ENCODE results near the gene PDHX.
A peak's percentile ranks its signal among the peaks of the same experiment; 100 is the strongest.
"Not testable (repeated sequence)": the region's sequence is repeated elsewhere in the genome, so short reads cannot be mapped to it uniquely, and the experiment has no call there.

Gene PDHX

GRCh38 chr11:35023940-35024339, 107.5 kb downstream of the PDHX start:
- DNase-seq: not testable (repeated sequence)

- not testable (repeated sequence) for DNase-seq
Measured at GRCh38 chr11:35028007-35028406, 111.6 kb downstream of the PDHX start.

GRCh38 chr11:35029979-35030682, 113.7 kb downstream of the PDHX start:
- DNase-seq: no peak

GRCh38 chr11:35030716-35031213, 114.3 kb downstream of the PDHX start:
- DNase-seq: no peak

DNA sequence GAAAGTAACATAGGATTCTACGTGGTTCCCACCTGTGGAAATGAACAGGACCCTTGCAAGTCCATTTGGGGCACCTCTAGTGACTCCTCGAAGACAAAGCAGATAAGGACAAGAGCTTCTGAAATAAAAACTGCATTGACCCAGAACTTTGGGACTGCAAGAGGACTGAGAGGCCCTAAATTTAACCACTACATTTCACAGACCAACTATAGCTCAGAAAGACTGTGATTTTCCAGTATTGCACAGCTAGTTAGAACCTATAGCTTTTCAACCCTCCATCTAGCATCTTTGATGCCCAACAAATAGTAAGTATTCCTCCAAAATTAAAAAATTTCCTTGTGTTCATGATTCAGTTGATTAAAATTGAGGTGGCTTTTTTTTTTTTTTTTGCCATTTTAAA, 114.9 kb downstream of the PDHX start:
- no peak for DNase-seq

DNA sequence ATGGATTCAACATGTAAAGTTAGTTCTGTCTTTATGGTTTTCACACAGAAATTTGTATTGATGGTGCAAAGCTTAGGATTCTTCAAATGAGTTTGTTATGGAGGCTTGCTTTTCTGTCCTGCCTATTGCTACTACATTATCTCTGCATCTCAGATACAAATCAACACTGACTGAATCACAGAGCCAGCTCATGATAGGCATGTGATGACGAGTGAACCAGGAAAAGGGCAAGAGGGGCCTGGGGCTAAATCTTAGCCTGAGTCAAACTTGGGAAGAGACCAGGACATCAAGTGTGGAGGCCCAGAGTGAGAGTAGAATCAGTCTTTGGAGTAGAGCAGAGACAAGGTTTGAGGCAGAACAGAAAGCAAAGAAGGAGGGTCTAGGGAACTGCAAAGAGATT, 115.4 kb downstream of the PDHX start:
- DNase-seq: no peak

GRCh38 chr11:35033011-35033410, 116.6 kb downstream of the PDHX start:
- no peak for DNase-seq

GRCh38 chr11:35034401-35034800, 118.0 kb downstream of the PDHX start:
- DNase-seq: no peak

- no peak for DNase-seq
Measured at GRCh38 chr11:35035894-35036408, 119.5 kb downstream of the PDHX start.

DNA sequence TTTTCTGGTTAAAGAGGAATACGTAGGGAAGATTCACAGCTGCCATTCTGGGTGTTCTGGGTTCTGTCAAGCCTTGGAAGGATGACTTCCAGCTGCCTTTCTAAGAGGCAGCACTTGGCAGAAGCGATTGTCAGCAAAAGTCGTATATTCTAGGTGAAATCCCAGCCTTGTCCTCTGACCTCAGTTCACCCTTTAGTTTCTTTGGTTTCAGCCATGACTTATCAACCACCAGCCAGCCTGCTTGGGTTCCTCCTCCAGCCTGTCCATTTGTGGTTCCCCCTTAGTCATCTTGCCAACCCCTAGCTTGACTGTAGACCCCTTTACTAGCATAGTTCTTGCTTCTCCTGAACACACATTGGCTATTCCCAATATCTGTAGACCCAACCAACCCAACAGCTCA, 120.2 kb downstream of the PDHX start:
- no peak for DNase-seq

DNA sequence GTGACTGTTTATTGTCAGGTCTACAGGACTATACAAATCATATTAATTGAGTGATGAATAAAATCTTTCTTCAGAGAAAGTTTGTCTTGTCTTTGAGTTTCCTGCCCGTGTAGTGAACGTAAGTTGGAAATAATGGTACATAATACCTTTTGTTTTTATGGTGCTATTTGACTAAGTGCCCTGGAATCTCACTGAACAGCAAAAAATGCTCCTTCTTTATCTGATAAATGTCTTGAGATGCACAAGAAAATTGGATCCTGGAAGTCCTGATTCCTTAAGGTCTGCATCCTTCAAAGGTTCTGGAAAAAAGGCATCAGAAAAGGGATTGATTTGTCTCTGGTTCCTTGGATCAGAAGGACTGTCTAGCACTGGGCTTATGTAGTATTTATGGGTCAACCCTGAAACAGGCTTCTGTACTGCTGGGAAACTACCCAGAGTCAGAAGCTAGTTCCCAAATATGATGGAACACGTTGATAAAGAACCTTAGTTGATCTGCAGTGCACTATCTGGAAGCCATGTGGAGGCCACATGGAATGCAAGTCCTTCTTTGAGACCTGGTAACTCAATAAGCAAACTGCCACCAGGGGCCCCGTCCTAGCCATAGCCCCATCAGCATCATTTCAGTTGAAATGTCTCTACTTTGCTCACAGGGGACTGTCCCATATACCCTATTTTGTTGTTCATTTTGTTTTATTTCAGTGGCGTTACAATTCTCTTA, 122.0 kb downstream of the PDHX start:
- no peak for DNase-seq

GRCh38 chr11:35039076-35039475, 122.7 kb downstream of the PDHX start:
- DNase-seq: no peak

DNA sequence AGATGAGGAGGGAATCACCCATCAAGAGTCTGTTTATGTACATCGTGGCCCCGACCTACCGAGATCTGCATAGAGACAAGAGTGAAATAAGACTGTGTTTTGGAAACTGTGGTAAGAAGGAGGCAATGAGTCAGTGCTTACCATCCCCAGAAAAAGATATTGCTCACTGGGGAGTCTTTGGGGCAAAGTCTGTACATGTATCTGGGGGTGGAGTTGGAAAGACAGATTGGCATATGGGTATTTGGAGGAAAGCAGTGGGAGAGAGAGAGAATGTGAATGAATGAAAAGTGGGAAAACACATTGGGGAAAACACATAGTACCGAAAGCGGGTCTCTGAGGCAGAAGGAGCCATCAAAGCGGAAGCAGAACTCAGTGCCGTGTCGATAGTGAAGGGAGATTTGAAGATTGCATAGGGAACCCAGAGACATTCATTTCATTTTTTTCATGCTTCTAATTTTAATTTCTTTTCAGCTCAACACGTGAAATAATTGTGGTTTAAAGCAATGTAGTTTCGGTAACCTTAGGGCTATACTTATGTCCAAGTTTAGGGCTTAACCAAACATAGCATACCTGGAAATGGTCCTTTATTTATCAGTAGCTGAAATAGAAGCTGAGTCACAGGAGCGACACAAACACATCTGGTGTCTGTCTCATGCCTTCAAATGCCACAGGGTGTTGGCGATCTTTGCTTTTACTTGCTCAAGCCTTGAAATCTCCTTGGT, 124.0 kb downstream of the PDHX start:
- DNase-seq: peak; percentile 42

DNA sequence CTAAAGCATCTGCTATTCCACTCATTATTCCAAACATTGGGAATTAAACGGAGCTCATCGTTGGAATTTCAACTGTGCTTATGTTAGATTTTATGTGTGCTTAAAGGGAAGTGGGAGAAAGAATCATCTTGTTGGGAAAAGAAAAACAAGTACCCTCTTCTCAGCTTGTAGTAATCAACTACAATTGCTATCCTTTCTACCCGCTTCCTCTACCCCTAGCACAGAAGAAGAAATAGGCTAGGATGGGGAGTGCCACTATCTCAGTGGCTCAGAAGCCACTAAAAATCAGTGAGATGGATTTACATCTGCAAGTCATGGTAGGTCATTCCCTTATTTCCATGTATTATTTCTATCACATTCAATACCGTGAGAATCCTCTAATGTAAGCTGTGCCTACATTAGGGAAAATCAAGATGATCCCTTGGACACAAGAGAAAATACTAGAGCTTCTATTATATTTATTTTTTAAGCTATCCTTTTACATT, 124.7 kb downstream of the PDHX start:
- DNase-seq: no peak

- DNase-seq: no peak
Measured at GRCh38 chr11:35042224-35042623, 125.8 kb downstream of the PDHX start.

DNA sequence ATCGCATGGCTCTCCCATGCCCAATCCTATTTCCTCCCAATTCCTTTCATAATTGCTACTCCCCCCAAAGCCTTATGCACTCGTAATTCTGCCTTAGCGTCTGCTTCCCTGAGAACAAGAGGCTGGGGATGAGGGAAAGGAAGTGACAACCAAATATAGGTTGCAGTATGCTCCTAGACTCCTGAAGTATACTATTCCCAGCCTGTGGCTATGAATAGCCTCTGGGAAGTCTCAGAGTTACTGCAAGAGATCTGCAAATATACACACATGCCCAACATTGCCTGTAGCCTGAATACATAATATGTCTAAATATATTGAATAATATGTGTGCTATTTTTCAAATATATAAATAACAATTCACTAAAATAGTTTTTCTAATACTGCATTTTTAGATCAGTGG, 126.5 kb downstream of the PDHX start:
- no peak for DNase-seq

GRCh38 chr11:35043936-35044335, 127.5 kb downstream of the PDHX start:
- DNase-seq: no peak

DNA sequence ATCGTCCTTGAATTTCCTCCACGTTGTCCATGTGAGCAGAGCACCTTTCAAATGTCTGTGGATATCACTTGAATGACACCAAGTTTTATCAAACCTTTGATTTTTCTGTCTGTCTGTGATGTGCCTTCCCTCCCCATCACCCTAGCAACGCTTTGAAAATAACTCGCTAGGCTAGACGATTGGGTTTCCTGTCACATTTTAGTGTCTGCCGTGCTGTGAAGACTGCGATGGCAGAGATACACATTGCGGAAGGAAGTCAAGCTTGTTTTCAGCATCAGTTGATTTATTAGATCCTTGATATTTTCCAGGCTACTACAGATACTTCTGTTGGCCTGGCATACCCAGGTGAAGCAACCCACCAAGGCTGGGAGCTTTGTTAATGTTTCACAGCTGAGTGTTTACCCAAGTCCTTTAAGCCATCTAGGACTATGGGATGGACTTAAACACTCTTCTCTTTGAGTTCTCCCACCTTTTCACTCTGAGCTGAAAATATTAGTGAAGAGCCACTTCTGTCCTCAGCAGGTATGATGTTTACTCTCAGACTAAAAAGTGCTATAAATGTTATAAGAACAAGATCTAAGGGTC, 128.9 kb downstream of the PDHX start:
- peak; percentile 63 for DNase-seq
